Endothelial cell of umbilical vein (primary cell): ENCODE data around the gene DTL. TPM values are rescaled to one million over a fixed set of nuclear protein-coding genes. Genes with fewer than 3 reads are reported as not detected.

Experiments
- BruUV-seq: library from RNA; stranded (reverse); fragments of 400-500 nt; replicated peaks from 2 replicates; lab custom pipeline; 2021; lab: Mats Ljungman, UMichigan
- CTCF ChIA-PET: fragments of 300-600, 350-600 bp; sonication (Branson Sonifier 250); formaldehyde crosslinking; loops from one replicate; lab custom pipeline; 2021; ENCODE audit warnings: antibody characterized with exemption, inconsistent platforms; lab: Charles Lee
- POLR2A ChIA-PET: fragments of 300-600, 350-600 bp; sonication (Branson Sonifier 250); formaldehyde crosslinking; loops from one replicate; lab custom pipeline; 2021; ENCODE audit warnings: antibody characterized with exemption, inconsistent platforms; lab: Charles Lee
- DNase-seq: peaks from one replicate; pipeline ENCODE4 v3.0.0-alpha.2; 2011; ENCODE audit warnings: low read depth, low spot score
- FAIRE-seq: peaks from 2 replicates; lab custom pipeline; 2011; peaks lifted over from hg19 to GRCh38; lab: Jason Lieb, UNC
- H2AFZ ChIP-seq: 2 replicates; pipeline ENCODE4 v1.6.0; 2012; ENCODE audit warnings: low read depth, low read length, control low read depth, inconsistent platforms
- H3K27ac ChIP-seq: 2 replicates; pipeline ENCODE4 v1.5.1; 2011; ENCODE audit warnings: low read depth, mild to moderate bottlenecking, control low read depth, low read length, moderate library complexity; ENCODE audit not compliant: insufficient read depth
- H3K27me3 ChIP-seq, 2 experiments: 2 replicates each; pipeline versions ENCODE4 v1.6.0 to v1.6.1; 2011; ENCODE audit warnings: low read length in 2 of 2, mixed read lengths in 1 of 2; ENCODE audit not compliant: control insufficient read depth in 2 of 2, insufficient read depth in 2 of 2
- H3K36me3 ChIP-seq, 2 experiments: 2 replicates in 1 of 2; 3 replicates in 1 of 2; pipeline ENCODE4 v1.5.1; 2011; ENCODE audit warnings: low read length in 2 of 2, mild to moderate bottlenecking in 1 of 2, moderate library complexity in 1 of 2; ENCODE audit not compliant: control insufficient read depth in 2 of 2, insufficient read depth in 2 of 2; ENCODE audit errors: extremely low read depth in 1 of 2
- H3K4me1 ChIP-seq: 3 replicates; pipeline ENCODE4 v1.5.1; 2011; ENCODE audit warnings: mild to moderate bottlenecking, low read length; ENCODE audit not compliant: control insufficient read depth, insufficient read depth; ENCODE audit errors: extremely low read depth
- H3K4me2 ChIP-seq: 2 replicates; pipeline ENCODE4 v1.6.1; 2011; ENCODE audit warnings: low read length, control low read depth, mixed read lengths; ENCODE audit not compliant: insufficient read depth
- H3K4me3 ChIP-seq, 3 experiments: fragments of 200-600 bp in 1 of 3; sonication (generic), shearing (Covaris generic) in 1 of 3; replicated peaks in 1 of 3; 2 replicates each; pipeline ENCODE4 v1.5.1; 2011 to 2016; ENCODE audit warnings: control low read depth in 3 of 3, low read length in 3 of 3, mild to moderate bottlenecking in 2 of 3, inconsistent platforms in 1 of 3, low read depth in 1 of 3, moderate library complexity in 1 of 3; ENCODE audit not compliant: insufficient read depth in 1 of 3
- H3K79me2 ChIP-seq: 2 replicates; pipeline ENCODE4 v1.6.0; 2012; ENCODE audit warnings: low read length, inconsistent platforms; ENCODE audit not compliant: control insufficient read depth, insufficient read depth
- H3K9ac ChIP-seq: replicated peaks from 2 replicates; pipeline ENCODE3; 2011; ENCODE audit warnings: low read length, control low read depth; ENCODE audit not compliant: insufficient read depth; ENCODE audit errors: extremely low read depth
- H3K9me1 ChIP-seq: replicated peaks from 3 replicates; pipeline ENCODE4 v1.6.0; 2011; ENCODE audit warnings: mild to moderate bottlenecking, low read length; ENCODE audit not compliant: control insufficient read depth, insufficient read depth; ENCODE audit errors: extremely low read depth
- H3K9me3 ChIP-seq: replicated peaks from 2 replicates; pipeline ENCODE4 v1.5.1; 2012; ENCODE audit warnings: low read length, inconsistent platforms; ENCODE audit not compliant: control insufficient read depth, insufficient read depth
- H4K20me1 ChIP-seq: replicated peaks from 2 replicates; pipeline ENCODE3; 2011; ENCODE audit warnings: mild to moderate bottlenecking, low read length; ENCODE audit not compliant: control insufficient read depth, insufficient read depth; ENCODE audit errors: extremely low read depth
- CTCF ChIP-seq, 2 donors: IDR thresholded peaks; 1 replicate in 1 of 2; 2 replicates in 1 of 2; pipeline ENCODE4 v1.5.1; 2011; ENCODE audit warnings: low read length in 2 of 2, mild to moderate bottlenecking in 2 of 2, moderate library complexity in 2 of 2, control low read depth in 1 of 2, inconsistent platforms in 1 of 2, low read depth in 1 of 2; ENCODE audit not compliant: insufficient read depth in 1 of 2; ENCODE audit errors: extremely low read depth in 1 of 2
- EZH2 ChIP-seq: IDR thresholded peaks from 2 replicates; pipeline ENCODE4 v1.6.1; 2012; ENCODE audit warnings: borderline replicate concordance, low read depth, mild to moderate bottlenecking, moderate library complexity, low read length, inconsistent platforms; ENCODE audit not compliant: severe bottlenecking
- FOS ChIP-seq: IDR thresholded peaks from 2 replicates; pipeline ENCODE4 v1.6.1; 2011; ENCODE audit warnings: mild to moderate bottlenecking, low read length, moderate library complexity, borderline replicate concordance; ENCODE audit not compliant: insufficient read depth
- GATA2 ChIP-seq: IDR thresholded peaks from 2 replicates; pipeline ENCODE4 v1.7.0; 2011; ENCODE audit warnings: low read depth, mild to moderate bottlenecking, moderate library complexity, mixed read lengths, low read length; ENCODE audit not compliant: insufficient read length, insufficient read depth
- JUN ChIP-seq: IDR thresholded peaks from 2 replicates; pipeline ENCODE4 v1.6.1; 2011; ENCODE audit warnings: borderline replicate concordance, low read depth; ENCODE audit not compliant: insufficient read length, insufficient read depth
- MAX ChIP-seq: IDR thresholded peaks from 2 replicates; pipeline ENCODE4 v1.6.1; 2011; ENCODE audit not compliant: insufficient read depth, insufficient read length
- MYC ChIP-seq: IDR thresholded peaks from one replicate; pipeline ENCODE4 v1.6.1; 2011; ENCODE audit warnings: mild to moderate bottlenecking, low read depth, low read length
- POLR2A ChIP-seq: IDR thresholded peaks from 2 replicates; pipeline ENCODE4 v1.6.1; 2012; ENCODE audit warnings: low read depth, mild to moderate bottlenecking, control low read depth, low read length
- POLR2AphosphoS5 ChIP-seq: IDR thresholded peaks from 2 replicates; pipeline ENCODE4 v1.6.1; 2012; ENCODE audit warnings: low read depth, mild to moderate bottlenecking, control low read depth, low read length, moderate library complexity; ENCODE audit not compliant: insufficient read depth
- dilution Hi-C: fragments of 300-500 bp; cut with MboI; formaldehyde crosslinking; loops from one replicate; pipeline ENCODE4 v1.15.0; 2019; ENCODE audit warnings: low sequenced_read_pairs; ENCODE audit not compliant: extremely low pct_ligation_motif_present
- intact Hi-C: fragments of 100-400 bp; cut with micrococcal nuclease; formaldehyde crosslinking; loops from one replicate; pipeline ENCODE4 v1.10.0; 2022
- polyA plus RNA-seq, 4 experiments: library from polyadenylated mRNA; depleted of rRNA in 3 of 4; stranded (reverse) in 3 of 4; unstranded in 1 of 4; fragments of >200 nt; gene quantifications; 2 replicates each; pipeline versions ENCODE4 v1.2.1 to v1.2.3, GENCODE V29; 2011 to 2012; ENCODE audit warnings: missing spikeins in 1 of 4
- total RNA-seq: library from RNA; stranded (reverse); gene quantifications from 2 replicates; pipeline ENCODE4 v1.2.3, GENCODE V29; 2021

Gene DTL
- total and polyA plus RNA-seq, 2 donors (not counting 3 experiments of a cell fraction or from before 2014, with no cell fraction given), result 11.2 to 26.5 TPM

GRCh38 chr1:212045981-212046380 is 10.4 kb downstream of the DTL start:
- intact Hi-C loops, result no loop called here
- ChIA-PET POLR2A (no interaction called here), CTCF (interaction anchor here (1.8 to 1.9 kb wide), 2 partner anchors 11 to 410 kb away, joined by 4 to 8 read pairs; partner anchors contain the start of genes DTL and INTS7)
- DNase-seq, result no peak
- Histone ChIP-seq H3K79me2 (peaks cover 20% of the 10 kb centered on the region), H3K27me3 (no peaks in the 10 kb centered on the region), H3K27ac (no peak overlapping the region), H3K9ac (no peak overlapping the region), H2AFZ (no peak overlapping the region), H3K4me2 (no peak overlapping the region), H3K36me3 (peaks cover 0 to 3% of the 10 kb centered on the region in 2 experiments), H3K9me1 (no peaks in the 10 kb centered on the region), H3K9me3 (no peaks in the 10 kb centered on the region), H3K4me3 (no peak overlapping the region), H3K4me1 (peaks cover under 1% of the 10 kb centered on the region), H4K20me1 (no peaks in the 10 kb centered on the region)
- no TSS peak for BruUV-seq
- dilution Hi-C loops, result no loop called here
- FAIRE-seq, result no peak
- no peak for TF ChIP-seq GATA2
- TF ChIP-seq EZH2, result no peak
- TF ChIP-seq POLR2A, result no peak
- no peak for TF ChIP-seq POLR2AphosphoS5
- no peak for TF ChIP-seq MAX
- TF ChIP-seq CTCF (IDR thresholded peaks at IDR 0.05; ENCODE audit: extremely low read depth in 1 of 2, insufficient read depth in 1 of 2, low read depth in 1 of 2, low read length in 2 of 2), result no peak
- TF ChIP-seq JUN, result no peak
- no peak for TF ChIP-seq FOS
- TF ChIP-seq MYC, result no peak
